HG03103 (cell line): Measurements from ENCODE around the gene OSCP1.

Experiments used
- ATAC-seq: cut with Tn5 transposase; IDR thresholded peaks from one replicate; pipeline ENCODE4 v1.9.1; 2021; ENCODE audit warnings: low read depth; ENCODE audit not compliant: unreplicated experiment

OSCP1 gene

DNA sequence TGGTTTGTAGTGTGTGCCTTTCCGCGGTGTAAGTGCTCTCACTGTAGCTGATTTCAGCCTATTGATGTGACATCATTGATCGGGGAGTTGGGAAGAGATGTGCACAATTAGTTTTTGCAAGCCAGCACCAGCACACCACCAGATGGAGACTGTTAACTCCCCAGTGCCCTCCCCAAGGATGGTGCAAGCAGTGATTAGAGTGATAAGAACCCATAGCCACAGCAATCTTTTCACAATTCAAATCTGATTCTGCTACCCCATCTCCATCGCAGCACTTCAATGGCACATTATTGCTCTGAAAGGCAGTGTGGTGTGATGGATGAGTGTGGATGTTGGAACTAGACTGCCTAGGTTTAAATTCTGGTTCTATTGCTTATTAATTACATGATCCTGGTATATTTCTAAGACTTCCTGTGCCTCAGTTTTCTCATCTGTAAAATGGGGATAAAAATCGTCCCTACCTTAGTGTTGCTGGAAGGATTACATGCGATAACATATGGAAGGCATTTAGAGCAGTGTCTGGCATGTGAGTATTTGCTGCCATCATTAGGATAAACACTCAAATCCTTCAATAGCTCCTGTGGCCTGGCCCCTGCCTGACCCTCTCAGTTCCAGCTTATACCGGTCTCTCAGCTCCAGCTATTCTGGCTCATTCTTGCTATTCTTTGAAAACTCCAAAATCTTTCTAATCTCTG is 25.8 kb upstream of the OSCP1 start:
- no peak for ATAC-seq

DNA sequence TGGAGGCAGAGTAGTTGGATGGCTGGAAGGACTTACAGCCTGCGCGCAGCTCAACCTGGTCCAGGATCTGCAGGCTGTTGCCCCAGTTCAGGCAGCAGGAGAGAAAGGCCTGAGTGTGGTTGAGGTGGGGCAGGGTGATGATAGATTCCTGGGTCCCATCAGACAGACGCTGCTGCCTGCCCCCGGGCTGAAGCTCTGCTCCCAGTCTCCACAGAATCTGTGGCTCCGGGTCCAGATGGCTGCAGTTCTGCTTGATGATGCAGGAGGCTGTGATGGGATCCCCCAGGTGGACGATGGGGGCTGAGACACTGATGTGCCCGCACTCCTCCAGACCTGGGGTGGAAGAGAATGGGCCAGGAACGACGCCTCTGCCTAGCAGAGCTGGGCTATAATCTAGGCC is 25.1 kb upstream of the OSCP1 start:
- ATAC-seq: no peak

DNA sequence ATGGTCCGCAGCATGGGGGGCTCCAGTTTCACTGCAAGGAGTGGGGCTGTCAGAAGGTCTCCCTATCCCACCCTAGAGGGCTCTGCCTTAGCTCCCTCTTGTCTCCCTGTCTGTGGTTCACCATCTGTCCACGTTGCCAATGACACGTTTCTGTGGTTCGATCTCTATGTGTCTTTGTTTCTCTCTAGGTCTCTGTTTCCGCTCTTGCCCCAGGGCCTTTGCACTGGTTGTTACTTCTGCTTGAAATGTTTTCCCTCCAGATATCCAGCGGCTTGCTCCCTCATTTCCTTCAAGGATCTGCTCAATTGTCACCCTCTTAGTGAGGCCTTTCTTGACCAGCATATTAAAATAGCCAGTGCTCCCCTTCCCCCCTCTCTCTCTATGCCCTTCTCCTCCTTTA is 22.4 kb upstream of the OSCP1 start:
- no peak for ATAC-seq

DNA sequence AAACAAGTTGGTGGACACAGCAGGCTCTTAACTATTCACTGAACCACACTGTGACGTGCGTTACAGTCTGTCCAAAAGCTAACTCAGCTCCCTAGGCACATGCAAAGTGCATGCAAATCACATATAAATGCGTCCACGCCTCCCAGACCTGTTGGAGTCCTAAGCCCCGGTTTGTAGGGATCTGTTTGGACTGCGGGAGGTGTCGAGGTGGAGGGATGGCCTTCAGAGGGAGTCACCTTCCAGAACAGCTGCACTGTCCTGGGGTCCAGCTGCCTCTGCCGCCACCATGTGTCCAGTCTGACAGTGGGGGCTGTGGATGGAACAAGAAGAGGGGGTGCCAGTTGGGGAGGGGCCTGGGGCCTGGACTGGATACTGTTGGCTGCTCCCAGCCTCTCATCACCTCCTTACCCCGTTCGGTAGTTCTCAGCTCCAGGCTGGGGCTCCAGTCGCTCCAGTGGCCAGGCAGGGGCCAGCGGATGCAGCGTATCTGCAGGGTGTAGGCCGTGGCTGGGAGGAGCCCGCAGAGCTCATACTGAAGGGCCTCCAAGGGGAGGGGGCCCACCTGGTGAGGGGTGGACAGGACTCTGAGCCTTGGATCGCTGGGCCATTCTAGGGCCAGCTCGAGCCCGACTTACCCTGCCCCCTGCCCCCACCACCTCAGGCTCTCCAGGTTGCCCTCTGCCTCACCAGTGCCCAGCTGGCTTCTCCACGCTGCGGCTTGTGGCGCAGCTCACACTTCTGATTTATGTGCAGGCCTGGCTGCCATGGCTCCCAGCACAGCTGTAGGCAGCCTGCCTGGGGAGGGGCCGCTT is 21.8 kb upstream of the OSCP1 start:
- no peak for ATAC-seq

DNA sequence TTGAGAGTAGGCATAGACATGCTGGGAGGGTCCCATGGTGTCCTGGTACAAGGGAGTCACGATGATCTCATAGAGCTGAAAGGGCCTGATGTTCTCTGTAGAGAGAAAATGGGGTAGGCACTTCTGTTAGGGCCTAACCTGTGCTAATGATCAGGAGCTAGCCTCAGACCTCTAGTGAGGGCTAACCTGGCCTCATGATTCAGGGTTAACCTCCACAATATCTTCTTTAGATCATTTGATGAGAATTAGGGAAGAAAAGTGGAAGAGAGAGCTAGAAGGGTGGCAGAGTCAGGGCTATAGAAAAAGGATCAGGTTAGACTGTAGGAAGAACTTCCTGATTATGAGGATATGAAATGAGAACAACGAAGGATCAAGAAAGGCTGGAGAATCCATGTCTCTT is 18.9 kb upstream of the OSCP1 start:
- no peak for ATAC-seq

DNA sequence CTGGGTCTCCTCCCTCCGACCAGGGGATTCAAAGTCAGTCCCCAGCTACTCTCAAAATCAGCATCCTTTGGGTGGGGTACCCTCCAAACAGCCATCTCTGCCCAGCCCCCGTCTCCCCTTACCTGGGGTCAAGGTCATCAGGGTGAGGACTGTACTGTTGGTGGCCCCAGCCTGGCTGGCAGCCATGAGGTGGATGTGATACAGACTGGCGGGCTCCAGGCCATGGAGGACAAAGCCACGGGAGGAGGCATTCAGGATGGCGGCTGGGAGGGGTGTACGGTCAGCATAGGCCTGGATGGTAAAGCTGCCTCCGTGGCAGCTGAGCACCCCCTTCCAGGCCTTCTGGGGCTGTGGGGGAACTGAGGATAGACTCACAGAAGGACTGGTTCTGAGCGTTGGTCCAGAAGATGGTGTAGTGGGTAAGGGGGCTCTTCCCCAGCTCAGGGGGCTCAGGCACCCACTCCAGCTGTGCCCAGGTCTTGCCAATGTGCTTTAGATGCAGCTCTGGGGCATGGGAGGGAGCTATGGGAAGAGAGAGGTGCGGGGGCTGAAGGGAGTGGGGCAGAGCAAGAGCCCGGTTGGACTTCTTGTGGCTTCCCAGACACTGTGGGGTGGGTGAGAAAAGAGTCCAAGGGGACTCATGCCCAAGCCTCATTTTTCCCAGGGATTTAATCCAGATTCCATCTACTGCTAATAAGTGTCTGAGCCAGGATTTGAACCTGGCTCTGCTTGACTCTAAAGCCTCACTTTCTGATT is 17.6 kb upstream of the OSCP1 start:
- no peak for ATAC-seq

DNA sequence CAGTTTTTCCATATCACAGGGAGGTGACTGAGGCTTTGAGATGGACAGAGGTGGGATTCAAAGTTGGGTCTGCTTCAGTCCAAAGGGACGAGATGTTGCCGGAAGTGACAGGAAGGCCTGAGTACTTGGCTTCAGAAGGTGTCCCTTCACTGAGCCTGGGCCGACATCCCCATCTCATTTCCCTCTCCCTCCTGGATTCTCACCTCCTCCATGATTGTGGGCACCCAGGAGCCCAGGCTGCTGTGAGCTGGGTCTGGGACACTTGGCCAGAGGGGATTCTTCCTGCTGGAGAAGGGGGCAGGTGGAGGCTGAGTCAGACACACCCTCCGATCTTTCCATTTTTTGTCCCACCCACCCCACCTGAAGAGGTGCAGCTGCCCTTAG is 16.8 kb upstream of the OSCP1 start:
- no peak for ATAC-seq

DNA sequence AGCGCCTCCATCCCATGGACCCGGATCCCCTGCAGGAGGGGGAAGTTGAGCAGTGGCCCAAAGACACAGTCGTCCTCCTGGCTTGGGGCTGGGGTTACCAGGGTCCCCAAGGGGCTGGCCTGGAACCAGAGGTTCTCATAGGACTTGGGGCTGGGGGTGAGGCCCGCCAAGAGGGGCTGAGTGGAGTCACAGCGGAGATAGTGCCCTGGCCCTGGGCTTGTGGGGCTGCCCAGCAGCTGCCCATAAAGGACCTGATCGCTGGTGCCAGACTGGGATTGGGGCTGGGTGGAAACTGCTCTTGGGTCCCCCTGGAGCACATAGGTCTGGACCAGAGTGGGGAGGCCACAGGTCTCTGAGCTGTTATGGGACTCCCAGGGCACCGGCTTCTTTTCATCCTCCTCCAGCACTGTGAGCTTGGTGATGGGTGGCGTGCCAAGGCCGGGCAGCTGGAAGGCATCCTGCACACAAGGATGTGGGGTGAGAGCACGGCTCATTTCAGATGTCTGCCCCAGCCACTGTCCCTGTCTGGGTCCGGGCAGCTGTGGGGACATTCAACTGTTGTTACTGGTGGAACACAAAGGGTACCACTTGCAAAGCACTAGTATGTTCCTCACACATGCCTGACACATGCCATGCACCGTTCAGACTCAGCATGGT is 16.2 kb upstream of the OSCP1 start:
- no peak for ATAC-seq

DNA sequence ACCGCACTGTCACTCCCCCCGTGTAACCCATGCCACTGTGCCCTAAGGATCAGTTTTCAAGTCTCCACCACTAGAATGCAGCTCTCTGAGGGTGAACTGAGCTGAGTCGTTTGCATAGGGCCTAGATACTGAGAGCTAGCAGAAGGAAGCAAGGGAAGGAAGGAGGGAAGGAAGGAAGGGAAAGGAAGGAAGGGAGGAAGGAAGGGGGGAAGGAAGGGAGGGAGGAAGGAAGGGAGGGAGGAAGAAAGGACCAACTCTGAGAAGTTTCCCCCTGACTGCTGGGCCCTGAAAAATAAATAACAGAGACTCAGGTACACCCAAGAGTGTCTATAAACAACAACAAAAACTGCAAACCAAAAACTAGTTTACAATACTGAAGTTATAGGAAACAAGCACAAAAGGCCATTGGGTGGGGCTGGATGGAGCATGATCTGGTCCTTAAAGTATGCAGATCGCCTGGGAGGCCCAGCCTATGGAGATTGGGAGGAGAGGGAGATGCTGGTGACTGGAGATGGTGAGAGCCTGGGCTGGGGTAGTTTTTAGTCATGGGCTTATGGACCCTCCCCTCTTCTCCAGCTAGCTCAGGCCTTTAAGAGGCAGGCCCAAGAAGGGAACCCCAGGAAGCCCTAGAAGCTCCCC is 15.6 kb upstream of the OSCP1 start:
- ATAC-seq: no peak

DNA sequence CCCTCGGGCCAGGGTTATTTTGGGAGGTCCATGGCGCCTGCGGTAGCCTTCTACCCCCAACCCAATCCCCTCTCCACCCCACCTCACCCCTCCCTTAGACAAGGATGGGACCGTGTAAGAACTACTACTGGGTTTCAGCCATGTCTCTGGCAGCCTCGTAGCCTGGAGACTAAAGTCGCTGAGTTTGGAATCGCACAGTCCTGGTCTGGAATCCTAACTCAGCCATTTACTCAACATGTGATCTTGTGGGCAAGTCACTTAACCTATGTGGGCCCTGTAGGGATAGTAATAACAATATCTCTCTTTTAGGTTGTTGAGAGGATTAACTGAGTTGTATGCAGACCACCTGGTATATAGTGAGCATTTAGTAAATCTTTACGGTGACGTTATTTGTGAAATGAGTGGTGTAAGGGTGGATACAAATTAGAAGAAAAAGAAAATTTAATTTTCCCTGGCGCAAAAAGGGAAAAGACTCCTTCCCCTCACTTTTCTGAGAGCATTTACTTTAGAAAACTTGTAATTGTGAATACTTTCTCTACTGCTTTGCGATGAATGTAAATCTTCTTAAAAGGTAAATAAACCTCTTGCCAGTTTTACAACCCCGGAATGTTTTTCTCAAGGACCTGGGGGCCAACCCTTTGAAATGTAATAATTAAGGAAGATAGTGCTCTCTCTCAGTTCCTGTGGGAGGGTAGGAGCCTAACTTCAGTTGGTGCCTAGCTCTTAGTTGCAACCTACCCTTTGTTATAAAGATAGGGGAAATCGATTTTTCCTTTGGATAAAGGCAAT is 14.5 kb upstream of the OSCP1 start:
- ATAC-seq: peak; percentile 21

DNA sequence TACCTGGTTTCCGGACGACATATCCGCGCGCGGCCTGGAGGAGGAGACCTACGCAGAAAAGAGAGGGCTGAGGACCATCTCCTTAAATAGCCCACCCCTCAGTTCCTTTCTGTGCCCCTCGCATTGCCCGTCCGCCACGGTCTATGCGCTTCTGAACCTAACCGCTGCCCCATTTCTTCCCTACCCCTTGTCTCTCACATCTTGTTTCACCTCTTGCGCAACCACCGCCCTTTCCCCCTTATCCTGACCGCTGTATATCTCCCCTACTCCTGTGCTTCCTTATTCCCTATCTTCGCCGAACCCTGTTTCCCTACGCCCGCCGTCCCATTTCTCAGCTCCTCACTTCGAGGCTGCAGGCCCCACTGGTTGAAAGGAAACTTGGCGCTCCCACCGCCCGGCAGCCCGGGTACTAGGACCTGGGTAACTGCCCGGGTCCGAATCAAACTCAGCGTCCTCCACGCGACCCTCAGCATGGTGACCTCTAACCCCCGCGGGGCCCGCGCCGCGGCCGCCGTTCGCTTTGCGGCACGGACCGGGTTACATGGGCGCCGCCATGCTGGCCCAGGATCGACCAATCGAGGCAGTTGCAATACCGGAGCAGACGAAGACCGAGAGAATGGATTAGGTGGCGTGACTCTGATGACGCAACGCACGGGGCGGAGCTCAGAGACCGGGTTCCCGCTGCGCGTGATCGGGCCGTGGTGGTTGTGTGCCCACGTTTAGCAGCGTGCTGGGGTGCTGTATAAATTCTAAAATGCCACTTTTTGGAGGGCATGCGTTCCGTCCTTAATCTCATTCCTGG is 13.8 kb upstream of the OSCP1 start, which contains the start of gene MRPS15:
TSS of gene MRPS15 (minus strand) at position 582 of the 802 bp plus-strand sequence. CDS start at position 473, 109 bp downstream.
- peak; percentile 90 for ATAC-seq

DNA sequence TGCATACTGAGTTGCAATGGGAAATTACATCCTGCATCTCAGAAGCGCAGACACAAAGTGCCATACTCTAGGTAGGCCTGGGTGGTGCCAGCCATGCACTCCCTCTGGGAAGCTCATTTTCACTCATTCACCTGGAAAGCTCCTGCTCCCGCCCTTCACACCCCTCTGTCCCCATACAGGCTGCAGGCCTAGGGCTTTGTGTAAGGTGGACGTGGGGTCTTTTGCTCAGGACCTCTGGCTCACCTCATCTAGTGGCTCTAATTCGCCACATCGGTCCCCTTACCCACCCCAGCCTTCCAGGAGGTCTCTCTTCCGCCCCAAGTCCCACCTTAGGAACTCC is 13.2 kb upstream of the OSCP1 start:
- no peak for ATAC-seq

DNA sequence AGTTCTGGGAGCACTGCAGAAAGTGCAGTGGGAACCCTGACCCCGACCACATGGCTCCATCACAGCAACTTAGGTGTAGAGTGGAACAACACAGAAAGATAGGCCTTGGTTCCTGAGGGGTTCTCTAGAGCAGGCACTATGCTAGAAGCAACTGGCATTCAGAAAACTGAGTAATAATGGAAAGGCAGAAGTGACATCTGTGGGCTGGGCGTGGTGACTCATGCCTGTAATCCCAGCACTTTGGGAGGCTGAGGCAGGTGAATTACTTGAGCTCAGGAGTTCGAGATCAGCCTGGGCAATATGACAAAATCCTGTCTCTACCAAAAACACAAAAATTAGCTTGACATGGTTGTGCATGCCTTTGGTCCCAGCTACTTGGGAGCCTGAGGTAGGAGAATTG is 8.7 kb upstream of the OSCP1 start:
- ATAC-seq: no peak

DNA sequence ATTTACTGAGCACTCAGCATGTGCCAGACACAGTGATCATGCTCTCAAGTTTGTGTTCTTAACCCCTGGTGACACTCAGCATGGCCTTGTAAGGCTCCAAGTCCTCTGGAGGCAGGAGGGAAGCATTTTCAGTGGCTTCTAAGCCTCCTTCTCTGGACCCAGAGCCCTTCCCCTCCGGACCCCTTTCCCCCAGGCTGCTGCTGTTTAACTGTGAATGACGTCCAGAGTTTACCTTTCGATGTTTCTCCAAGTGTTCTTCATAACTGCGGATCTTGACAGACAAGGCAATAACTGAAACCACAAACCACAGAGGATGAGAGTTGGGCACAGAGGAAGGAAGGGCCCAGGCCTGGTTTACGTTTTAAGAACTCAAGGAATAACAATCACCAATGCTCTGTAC is 7.4 kb upstream of the OSCP1 start:
- ATAC-seq: no peak

DNA sequence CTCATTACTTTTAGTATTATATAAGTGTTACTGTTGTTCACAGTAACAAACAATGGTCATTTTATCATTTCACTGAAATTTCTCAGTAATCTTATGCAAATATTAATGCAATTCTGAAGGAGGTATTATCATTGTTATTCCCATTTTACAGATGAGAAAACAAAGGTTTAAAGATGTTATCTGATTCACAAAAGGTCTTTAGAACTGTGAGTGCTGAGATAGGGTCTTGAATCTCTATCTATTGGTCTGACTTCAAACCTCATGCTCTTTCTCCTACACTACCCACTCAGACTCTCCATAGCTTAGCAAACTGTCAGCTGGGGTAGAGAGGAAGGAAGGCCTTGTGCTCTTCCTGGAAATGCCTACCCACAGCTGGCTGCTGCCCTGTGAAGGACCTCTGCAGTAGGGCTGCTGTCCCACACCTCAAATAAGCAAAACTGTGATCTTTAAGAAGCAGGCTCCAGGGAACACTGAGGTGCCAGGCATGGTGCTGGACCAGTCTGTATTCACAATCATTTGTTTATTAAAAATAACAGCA is 6.2 kb upstream of the OSCP1 start:
- ATAC-seq: no peak

DNA sequence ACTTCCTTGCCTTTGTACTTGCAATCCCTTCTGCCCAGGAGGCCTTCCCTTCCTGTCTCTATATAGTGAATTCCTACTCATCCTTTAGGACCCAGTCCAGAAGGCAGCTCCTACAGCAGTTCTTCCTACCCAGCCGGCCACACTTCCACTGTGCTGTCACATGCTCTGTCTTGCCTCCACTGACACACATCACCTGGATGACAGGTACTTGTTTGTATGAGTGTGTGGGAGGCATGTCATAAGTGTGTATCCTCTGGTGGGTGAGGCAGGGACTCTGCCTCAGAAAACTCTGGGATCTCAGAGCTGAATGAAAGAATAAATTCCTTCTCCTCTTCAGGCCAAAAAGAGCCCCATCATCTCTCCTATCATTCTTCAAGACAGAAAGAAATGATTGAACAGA is 5.1 kb upstream of the OSCP1 start:
- ATAC-seq: no peak

DNA sequence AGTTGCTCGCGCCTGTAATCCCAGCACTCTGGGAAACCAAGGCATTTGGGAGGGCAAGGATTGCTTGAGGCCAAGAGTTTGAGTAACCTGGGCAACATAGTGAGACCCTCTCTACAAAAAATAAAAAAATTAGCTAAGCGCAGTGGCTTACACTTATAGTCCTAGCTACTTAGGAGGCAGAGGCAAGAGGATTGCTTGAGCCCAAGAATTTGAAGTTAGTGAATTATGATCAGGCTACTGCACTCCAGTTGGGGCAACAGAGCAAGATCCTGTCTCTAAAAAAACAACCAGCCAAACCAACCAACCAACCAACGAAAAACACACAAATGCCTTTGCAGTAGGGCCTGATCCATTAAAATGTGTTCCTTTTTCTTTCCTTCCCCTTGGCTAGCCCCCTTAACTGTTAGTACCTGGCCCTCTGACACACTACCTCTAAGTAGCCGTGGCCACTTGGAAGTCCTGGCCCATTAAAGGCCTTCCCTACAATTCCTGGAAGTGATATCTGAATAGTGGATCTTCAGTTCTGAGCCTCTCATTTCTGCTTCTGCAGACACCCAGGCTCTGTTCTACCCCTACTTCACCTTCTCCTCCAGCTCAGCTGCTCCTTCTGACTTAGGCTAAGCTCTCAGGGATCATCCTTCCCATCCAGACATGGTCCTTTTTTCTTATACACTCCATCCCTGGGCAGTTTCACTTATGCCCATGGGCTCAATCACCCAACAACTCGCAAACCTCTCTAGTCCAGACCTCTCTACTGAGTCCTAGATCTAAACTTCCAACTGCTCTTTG is 3.5 kb upstream of the OSCP1 start:
- ATAC-seq: no peak

DNA sequence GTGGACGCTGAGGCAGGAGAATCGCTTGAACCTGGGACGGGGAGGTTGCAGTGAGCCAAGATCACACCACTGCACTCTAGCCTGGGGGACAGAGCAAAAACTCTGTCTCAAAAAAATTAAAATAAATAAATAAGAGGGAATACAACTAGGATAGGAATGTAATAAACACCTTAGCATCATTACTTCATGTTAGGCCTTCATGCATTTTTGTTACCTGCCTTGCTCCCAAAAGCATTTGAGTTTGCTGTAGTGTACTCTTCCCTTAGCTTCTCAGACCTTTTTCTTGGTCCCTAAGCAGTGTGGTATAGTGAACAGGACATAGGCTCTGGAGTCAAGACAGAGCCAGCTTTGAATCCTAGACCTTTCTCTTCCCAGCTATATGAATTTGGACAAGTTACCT is 2.8 kb upstream of the OSCP1 start:
- ATAC-seq: no peak
